ENCODE measurements around the gene NENF. TPM values are rescaled to one million over a fixed set of nuclear protein-coding genes. Genes with fewer than 3 reads are reported as not detected.

The NENF gene
- total RNA-seq, 4 donors from 2014 or later = 47.4 to 53.8 (median 52.1) TPM

GRCh38 chr1:212432272-212432660 is 454 bp upstream of the NENF start:
- TF ChIP-seq CTCF (IDR thresholded peaks at IDR 0.05) = no peak
- ATAC-seq (ENCODE audit: low FRiP score) = peak; percentile 20
- DNase-seq (ENCODE audit: low spot score) = no peak

GRCh38 chr1:212433577-212434462 is 1.1 kb downstream of the NENF start:
- no peak for DNase-seq (ENCODE audit: low spot score)
- no peak for ATAC-seq (ENCODE audit: low FRiP score)
- no peak for TF ChIP-seq CTCF (IDR thresholded peaks at IDR 0.05)

- ATAC-seq (ENCODE audit: low FRiP score) (no peak), DNase-seq (ENCODE audit: low spot score) (no peak)
- TF ChIP-seq CTCF (IDR thresholded peaks at IDR 0.05) = no peak
Measured at GRCh38 chr1:212434992-212435391, 2.3 kb downstream of the NENF start.

- no peak for TF ChIP-seq CTCF (IDR thresholded peaks at IDR 0.05)
- ATAC-seq (ENCODE audit: low FRiP score) (no peak), DNase-seq (ENCODE audit: low spot score) (no peak)
Measured at GRCh38 chr1:212437179-212437798, 4.6 kb downstream of the NENF start.

- no peak for TF ChIP-seq CTCF (IDR thresholded peaks at IDR 0.05)
- DNase-seq (ENCODE audit: low spot score) (no peak), ATAC-seq (ENCODE audit: low FRiP score) (no peak)
Measured at GRCh38 chr1:212438831-212439237, 6.1 kb downstream of the NENF start.

GRCh38 chr1:212440419-212440818 is 7.7 kb downstream of the NENF start:
- TF ChIP-seq CTCF (IDR thresholded peaks at IDR 0.05) = no peak
- ATAC-seq (ENCODE audit: low FRiP score) (no peak), DNase-seq (ENCODE audit: low spot score) (no peak)

- no peak for TF ChIP-seq CTCF (IDR thresholded peaks at IDR 0.05)
- ATAC-seq (ENCODE audit: low FRiP score) = no peak
- no peak for DNase-seq (ENCODE audit: low spot score)
Measured at GRCh38 chr1:212442408-212442807, 9.7 kb downstream of the NENF start.

All from omental fat pad (tissue), 4 donors.